ENCODE measurements around the gene COPS4.
"Not testable (repeated sequence)": the region's sequence is repeated elsewhere in the genome, so short reads cannot be mapped to it uniquely, and the experiment has no call there.

The COPS4 gene

DNA sequence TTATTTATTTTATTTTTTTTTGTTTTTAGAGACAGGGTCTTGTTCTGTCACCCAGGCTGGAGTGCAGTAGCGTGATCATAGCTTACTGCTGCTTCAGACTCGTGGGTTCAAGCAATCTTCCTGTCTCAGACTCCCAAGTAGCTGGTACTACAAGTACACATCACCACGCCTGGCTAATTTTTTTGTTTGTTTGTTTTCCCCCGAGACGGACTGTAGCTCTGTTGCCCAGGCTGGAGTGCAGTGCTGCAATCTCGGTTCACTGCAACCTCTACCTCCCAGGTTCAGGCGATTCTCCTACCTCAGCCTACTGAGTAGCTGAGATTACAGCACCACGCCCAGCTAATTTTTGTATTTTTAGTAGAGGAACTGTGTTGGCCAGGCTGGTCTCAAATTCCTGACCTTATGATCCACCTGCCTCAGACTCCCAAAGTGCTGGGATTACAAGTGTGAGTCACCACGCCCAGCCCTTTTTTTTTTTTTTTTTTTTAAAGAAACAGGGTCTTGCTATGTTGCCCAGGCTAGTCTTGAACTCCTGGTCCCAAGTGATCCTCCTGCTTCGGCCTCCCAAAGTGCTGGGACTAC lies 32.2 kb downstream of the COPS4 start:
- Histone ChIP-seq H3K9me3 (ENCODE audit: insufficient read depth, low read depth, low read length) (no peaks in the 10 kb centered on the region), H3K36me3 (ENCODE audit: insufficient read depth, low read depth, low read length) (peaks cover 68% of the 10 kb centered on the region), H3K9ac (ENCODE audit: low read depth, low read length) (no peak overlapping the region), H3K4me1 (ENCODE audit: insufficient read depth, low read length) (no peaks in the 10 kb centered on the region), H3K27ac (ENCODE audit: low read length) (no peak overlapping the region), H3K27me3 (ENCODE audit: insufficient read depth, low read length) (no peaks in the 10 kb centered on the region), H3K4me3 (ENCODE audit: low read length) (no peak overlapping the region)

DNA sequence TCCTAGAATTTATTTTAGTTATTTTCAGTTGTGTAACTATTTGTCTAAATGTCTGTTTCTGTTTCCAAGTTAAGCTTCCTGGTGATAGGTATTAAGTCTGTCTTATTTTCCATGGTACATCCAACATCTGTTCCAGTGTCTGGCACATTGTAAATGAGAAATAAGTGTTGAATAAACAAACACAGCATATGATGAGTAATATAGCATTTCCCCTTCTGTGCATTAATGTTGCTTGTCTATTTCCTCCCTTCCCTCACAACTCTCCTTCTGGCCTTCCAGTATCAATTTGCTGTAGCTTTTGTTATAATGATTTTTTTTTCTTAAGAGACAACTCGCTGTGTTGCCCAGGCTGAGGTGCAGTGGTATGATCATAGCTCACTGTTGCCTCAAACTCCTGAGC lies 36.1 kb downstream of the COPS4 start:
- Histone ChIP-seq H3K27ac (ENCODE audit: low read length) (no peak overlapping the region), H3K36me3 (ENCODE audit: insufficient read depth, low read depth, low read length) (peaks cover 58% of the 10 kb centered on the region), H3K9ac (ENCODE audit: low read depth, low read length) (no peak overlapping the region)

DNA sequence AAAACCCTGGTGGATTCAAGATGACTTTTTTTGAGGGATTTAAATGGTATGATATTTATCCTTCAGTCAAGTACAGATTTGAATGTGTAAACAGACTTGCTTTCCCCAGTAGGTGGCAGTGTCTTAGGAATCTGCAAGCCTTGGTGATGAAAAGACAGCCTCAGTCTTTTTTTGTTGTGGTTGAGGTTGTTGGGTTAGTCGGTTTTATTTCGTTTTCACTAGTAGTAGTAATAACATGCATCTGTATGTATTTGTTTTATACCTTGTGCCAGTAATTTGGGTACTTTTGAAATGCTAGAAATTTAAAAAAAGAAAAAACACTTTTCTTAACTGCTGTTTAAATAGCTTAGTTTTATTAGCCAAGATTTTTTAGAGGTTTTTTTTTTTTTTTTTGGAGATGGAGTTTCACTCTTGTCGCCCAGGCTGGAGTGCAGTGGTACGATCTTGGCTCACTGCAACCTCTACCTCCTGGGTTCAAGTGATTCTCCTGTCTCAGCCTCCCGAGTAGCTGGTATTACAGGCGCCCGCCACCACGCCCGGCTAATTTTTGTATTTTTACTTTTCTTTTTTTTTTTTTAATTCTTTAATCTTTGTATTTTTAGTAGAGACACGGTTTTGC lies 39.2 kb downstream of the COPS4 start:
- H3K36me3 ChIP-seq (ENCODE audit: insufficient read depth, low read depth, low read length), result peaks cover 35% of the 10 kb centered on the region
- H3K27ac ChIP-seq (ENCODE audit: low read length), result no peak overlapping the region
- H3K27me3 ChIP-seq (ENCODE audit: insufficient read depth, low read length), result no peaks in the 10 kb centered on the region
- H3K4me1 ChIP-seq (ENCODE audit: insufficient read depth, low read length), result no peaks in the 10 kb centered on the region
- no peak overlapping the region for H3K9ac ChIP-seq (ENCODE audit: low read depth, low read length)
- no peak overlapping the region for H3K4me3 ChIP-seq (ENCODE audit: low read length)
- H3K9me3 ChIP-seq (ENCODE audit: insufficient read depth, low read depth, low read length), result no peaks in the 10 kb centered on the region

More for the DNA sequence above, 36.1 kb downstream of the COPS4 start:
- H3K4me3 ChIP-seq (ENCODE audit: low read length), result no peak overlapping the region
- no peaks in the 10 kb centered on the region for H3K27me3 ChIP-seq (ENCODE audit: insufficient read depth, low read length)
- no peaks in the 10 kb centered on the region for H3K9me3 ChIP-seq (ENCODE audit: insufficient read depth, low read depth, low read length)
- no peaks in the 10 kb centered on the region for H3K4me1 ChIP-seq (ENCODE audit: insufficient read depth, low read length)

DNA sequence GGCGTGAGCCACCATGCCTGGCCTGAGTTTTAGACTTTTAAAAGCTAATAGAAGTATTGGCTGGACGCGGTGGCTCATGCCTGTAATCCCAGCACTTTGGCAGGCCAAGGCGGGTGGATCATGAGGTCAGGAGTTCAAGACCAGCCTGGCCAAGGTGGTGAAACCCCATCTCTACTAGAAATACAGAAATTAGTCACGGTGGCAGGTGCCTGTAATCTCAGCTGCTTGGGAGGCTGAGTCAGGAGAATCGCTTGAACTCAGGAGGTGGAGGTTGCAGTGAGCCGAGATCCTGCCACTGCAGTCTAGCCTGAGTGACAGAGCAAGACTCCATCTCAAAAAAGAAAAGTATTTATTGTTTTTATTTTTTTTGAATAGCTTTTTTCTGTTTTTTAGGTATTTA lies 39.8 kb downstream of the COPS4 start:
- not testable (repeated sequence) for H3K27me3 ChIP-seq (ENCODE audit: insufficient read depth, low read length); H3K9me3 ChIP-seq (ENCODE audit: insufficient read depth, low read depth, low read length); H3K4me3 ChIP-seq (ENCODE audit: low read length); H3K4me1 ChIP-seq (ENCODE audit: insufficient read depth, low read length); H3K9ac ChIP-seq (ENCODE audit: low read depth, low read length); H3K27ac ChIP-seq (ENCODE audit: low read length)
- H3K36me3 ChIP-seq (ENCODE audit: insufficient read depth, low read depth, low read length), result peaks cover 31% of the 10 kb centered on the region

DNA sequence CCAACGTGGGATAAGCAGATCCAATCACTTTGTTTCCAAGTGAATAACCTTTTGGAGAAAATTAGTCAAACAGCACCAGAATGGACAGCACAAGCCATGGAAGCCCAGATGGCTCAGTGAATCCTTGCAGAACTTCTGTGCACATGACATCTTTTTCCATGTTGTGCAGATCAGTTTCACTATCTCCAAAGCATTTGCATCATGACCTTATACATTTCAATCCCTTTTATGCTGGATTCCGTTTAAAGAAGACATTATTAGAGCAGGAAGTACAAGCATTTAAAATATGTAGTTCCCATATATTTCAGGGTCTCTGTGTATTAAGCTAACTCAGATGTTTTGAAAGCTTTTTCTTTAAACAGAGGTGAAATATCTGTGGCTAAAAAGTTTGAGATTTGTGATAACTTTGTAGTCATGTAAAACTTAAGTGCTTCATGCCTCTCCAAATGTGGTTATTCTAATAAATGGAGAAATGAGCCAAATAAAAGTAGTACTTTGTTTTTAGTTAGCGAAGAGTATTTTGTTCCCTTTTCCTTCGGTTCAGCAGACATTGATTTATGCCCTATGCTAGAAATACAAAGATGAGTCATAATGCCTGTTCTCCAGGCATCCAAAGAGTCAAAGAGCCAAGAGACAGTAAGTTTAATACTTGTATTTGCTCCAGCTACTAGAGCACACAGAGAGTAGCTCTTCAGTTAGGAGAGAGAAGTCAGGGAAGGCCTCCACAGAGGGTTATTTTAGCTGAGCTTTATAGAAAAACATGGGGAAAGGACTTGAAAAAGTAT lies 40.5 kb downstream of the COPS4 start:
- Histone ChIP-seq H3K27me3 (ENCODE audit: insufficient read depth, low read length) (no peaks in the 10 kb centered on the region), H3K27ac (ENCODE audit: low read length) (no peak overlapping the region), H3K4me1 (ENCODE audit: insufficient read depth, low read length) (no peaks in the 10 kb centered on the region), H3K4me3 (ENCODE audit: low read length) (no peak overlapping the region), H3K9ac (ENCODE audit: low read depth, low read length) (no peak overlapping the region), H3K36me3 (ENCODE audit: insufficient read depth, low read depth, low read length) (peaks cover 24% of the 10 kb centered on the region), H3K9me3 (ENCODE audit: insufficient read depth, low read depth, low read length) (no peaks in the 10 kb centered on the region)

DNA sequence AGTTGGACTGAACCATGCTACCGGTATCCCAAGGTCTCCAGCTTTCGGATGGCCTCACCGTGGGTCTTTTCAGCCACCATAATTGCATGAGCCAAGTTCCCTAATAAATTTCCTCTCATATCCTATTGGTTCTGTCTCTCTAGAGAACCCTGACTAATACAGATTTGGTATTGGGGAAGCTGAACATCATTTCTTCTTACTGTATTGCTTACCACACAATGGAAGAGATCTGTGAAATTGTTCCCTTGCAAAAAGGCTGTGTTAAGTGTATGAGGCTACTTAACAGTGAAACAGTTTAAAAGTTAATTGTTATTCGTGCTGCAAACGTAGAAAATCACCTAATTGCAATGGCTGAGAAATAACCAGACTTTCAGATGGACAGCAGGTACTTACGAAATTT lies 45.6 kb downstream of the COPS4 start:
- no peaks in the 10 kb centered on the region for H3K27me3 ChIP-seq (ENCODE audit: insufficient read depth, low read length)
- H3K27ac ChIP-seq (ENCODE audit: low read length), result no peak overlapping the region
- no peaks in the 10 kb centered on the region for H3K9me3 ChIP-seq (ENCODE audit: insufficient read depth, low read depth, low read length)
- H3K4me3 ChIP-seq (ENCODE audit: low read length), result no peak overlapping the region
- H3K36me3 ChIP-seq (ENCODE audit: insufficient read depth, low read depth, low read length), result peaks cover 6% of the 10 kb centered on the region
- no peak overlapping the region for H3K9ac ChIP-seq (ENCODE audit: low read depth, low read length)
- no peaks in the 10 kb centered on the region for H3K4me1 ChIP-seq (ENCODE audit: insufficient read depth, low read length)

DNA sequence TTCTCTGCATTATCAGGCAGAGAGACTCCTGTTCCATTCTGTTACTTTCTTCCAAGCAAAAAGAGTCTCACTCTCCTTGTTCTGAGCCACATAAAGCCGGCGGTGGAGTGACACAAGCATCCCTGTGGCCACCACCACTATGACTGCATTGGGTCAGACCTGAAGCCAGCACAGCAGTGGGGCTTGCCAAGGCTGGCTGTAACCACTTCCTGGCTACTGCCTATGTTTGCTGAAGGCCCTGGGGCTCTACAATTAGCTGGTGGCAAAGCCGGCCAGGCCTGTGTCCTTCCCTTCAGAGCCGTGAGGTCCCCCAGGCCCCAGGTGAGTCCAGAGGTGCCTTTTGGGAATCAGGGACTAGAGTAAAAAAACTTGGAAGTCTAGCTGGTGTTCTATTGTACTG lies 47.8 kb downstream of the COPS4 start:
- H3K4me1 ChIP-seq (ENCODE audit: insufficient read depth, low read length), result no peaks in the 10 kb centered on the region
- no peaks in the 10 kb centered on the region for H3K36me3 ChIP-seq (ENCODE audit: insufficient read depth, low read depth, low read length)
- no peak overlapping the region for H3K9ac ChIP-seq (ENCODE audit: low read depth, low read length)
- H3K9me3 ChIP-seq (ENCODE audit: insufficient read depth, low read depth, low read length), result no peaks in the 10 kb centered on the region
- H3K27me3 ChIP-seq (ENCODE audit: insufficient read depth, low read length), result no peaks in the 10 kb centered on the region
- no peak overlapping the region for H3K4me3 ChIP-seq (ENCODE audit: low read length)
- H3K27ac ChIP-seq (ENCODE audit: low read length), result no peak overlapping the region

DNA sequence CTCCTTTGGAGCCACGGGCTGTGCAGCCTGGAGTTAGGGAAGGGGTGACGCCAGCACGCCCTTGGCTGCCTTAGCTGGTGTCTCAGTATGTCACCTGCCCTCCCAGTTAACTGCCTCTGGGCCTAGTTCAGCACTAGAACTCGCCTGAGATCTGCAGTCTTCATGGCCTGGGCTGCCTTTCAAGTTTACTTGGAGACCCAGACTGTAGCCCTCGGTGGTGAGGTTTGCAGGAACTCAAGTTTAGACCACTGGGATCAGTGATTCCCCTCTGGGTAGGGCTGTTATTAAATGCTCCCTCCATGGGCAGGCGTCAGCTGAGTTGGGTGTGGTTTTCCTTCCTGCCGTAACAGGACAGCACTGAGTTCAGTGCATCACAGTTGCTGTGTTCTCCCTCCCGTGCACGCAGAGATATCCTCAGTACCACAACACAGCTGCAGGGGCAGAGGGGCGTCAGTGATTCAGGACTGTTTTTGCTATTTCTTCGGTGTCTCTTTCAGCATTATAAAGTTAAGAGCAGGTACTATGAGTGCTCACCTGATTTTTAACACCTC lies 49.0 kb downstream of the COPS4 start:
- Histone ChIP-seq H3K4me1 (ENCODE audit: insufficient read depth, low read length) (no peaks in the 10 kb centered on the region), H3K4me3 (ENCODE audit: low read length) (no peak overlapping the region), H3K36me3 (ENCODE audit: insufficient read depth, low read depth, low read length) (no peaks in the 10 kb centered on the region), H3K9ac (ENCODE audit: low read depth, low read length) (no peak overlapping the region), H3K27me3 (ENCODE audit: insufficient read depth, low read length) (no peaks in the 10 kb centered on the region), H3K9me3 (ENCODE audit: insufficient read depth, low read depth, low read length) (no peaks in the 10 kb centered on the region), H3K27ac (ENCODE audit: low read length) (no peak overlapping the region)

DNA sequence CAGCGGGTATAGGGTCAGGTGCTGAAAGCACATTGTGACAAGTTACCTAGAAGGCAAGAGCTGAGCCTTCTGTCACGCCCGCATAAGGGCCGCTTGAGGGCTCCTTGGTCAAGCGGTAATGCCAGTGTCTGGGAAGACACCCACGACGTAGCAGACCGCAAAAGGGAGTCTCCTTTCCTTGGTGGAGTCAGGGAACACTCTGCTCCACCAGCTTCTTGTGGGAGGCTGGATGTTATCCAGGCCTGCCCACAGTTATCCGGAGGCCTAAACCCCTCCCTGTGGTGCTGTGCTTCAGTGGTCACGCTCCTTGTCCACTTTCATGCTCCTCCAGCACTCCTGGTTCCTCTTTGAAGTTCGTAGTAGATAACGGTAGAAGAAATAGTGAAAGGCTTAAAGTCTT lies 50.0 kb downstream of the COPS4 start:
- not testable (repeated sequence) for H3K27ac ChIP-seq (ENCODE audit: low read length); H3K4me1 ChIP-seq (ENCODE audit: insufficient read depth, low read length); H3K9ac ChIP-seq (ENCODE audit: low read depth, low read length); H3K9me3 ChIP-seq (ENCODE audit: insufficient read depth, low read depth, low read length); H3K4me3 ChIP-seq (ENCODE audit: low read length); H3K27me3 ChIP-seq (ENCODE audit: insufficient read depth, low read length); H3K36me3 ChIP-seq (ENCODE audit: insufficient read depth, low read depth, low read length)

DNA sequence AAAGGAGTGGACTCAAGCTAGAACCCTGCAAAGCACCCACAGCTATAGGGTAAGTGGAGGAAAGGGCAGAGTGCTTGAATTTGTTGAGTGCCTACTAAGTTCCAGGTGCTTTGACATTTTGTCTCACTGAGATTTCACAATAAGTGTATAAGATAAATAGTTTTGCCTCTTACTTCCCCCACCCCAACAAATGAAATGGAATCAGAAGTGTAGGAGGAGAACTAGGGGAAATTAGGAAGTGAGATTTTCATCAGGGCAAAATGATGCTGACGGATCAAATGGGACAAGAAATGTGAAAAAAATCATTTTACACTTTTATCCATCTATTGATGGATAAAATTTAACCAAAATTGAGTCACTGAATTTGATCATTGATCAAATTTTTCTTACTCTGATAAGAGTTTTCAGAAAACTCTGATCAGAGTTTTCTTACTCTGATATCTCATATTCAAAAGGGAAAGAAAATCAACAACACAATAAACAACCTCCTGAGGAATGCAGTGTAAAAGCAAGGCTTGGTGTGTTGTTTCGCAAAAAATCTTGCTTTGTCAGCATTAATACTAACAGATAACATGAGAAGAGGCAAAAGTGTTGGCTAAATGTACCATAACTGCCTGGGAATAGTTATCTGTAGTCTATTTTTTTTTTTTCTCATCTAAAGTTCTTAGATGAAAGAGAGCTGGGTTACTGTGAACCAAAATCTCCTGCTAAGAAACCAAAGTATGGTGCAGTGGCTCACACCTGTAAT lies 54.6 kb downstream of the COPS4 start:
- no peak overlapping the region for H3K4me3 ChIP-seq (ENCODE audit: low read length)
- no peaks in the 10 kb centered on the region for H3K27me3 ChIP-seq (ENCODE audit: insufficient read depth, low read length)
- H3K27ac ChIP-seq (ENCODE audit: low read length), result no peak overlapping the region
- no peak overlapping the region for H3K9ac ChIP-seq (ENCODE audit: low read depth, low read length)
- no peaks in the 10 kb centered on the region for H3K36me3 ChIP-seq (ENCODE audit: insufficient read depth, low read depth, low read length)
- H3K4me1 ChIP-seq (ENCODE audit: insufficient read depth, low read length), result no peaks in the 10 kb centered on the region
- no peaks in the 10 kb centered on the region for H3K9me3 ChIP-seq (ENCODE audit: insufficient read depth, low read depth, low read length)

DNA sequence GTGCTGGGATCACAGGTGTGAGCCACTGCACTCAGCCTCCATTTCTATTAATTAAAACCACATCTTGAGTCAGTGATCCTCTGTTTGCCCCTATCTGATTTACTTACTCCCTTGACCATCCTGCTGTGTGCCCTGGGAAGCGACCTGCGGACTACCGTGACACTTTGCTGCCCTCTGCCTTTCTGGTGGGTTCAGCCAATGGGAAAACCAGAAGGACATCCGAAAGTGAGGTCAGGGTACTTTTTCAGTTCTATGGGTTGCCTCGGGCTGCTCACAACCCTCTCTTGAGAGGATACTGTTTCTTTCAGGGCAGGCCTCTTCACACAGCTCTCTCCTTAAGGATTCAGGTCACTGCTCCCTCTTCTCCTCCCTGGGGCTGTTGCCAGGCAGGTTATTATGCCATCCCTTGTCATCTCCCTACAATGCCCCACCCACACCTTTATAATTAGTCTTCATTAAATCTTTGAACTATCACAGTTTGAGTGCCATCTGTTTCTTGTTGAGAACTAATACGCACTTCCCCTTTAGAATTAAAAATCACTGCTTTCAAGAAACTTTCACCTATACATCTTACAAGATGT lies 58.2 kb downstream of the COPS4 start:
- H3K27ac ChIP-seq (ENCODE audit: low read length), result no peak overlapping the region
- no peaks in the 10 kb centered on the region for H3K27me3 ChIP-seq (ENCODE audit: insufficient read depth, low read length)
- no peak overlapping the region for H3K4me3 ChIP-seq (ENCODE audit: low read length)
- no peaks in the 10 kb centered on the region for H3K9me3 ChIP-seq (ENCODE audit: insufficient read depth, low read depth, low read length)
- H3K9ac ChIP-seq (ENCODE audit: low read depth, low read length), result no peak overlapping the region
- no peaks in the 10 kb centered on the region for H3K36me3 ChIP-seq (ENCODE audit: insufficient read depth, low read depth, low read length)
- H3K4me1 ChIP-seq (ENCODE audit: insufficient read depth, low read length), result no peaks in the 10 kb centered on the region
